ENCODE data around the gene GPC6.

GRCh38 chr13:93280688-93281087 lies 54.1 kb downstream of the GPC6 start:
- TF ChIP-seq GATA2 (IDR thresholded peaks at IDR 0.05; ENCODE audit: insufficient read depth, insufficient read length, low read depth, low read length) (no peak), POLR2A (IDR thresholded peaks at IDR 0.05; ENCODE audit: low read depth, low read length) (no peak), EZH2 (IDR thresholded peaks at IDR 0.05; ENCODE audit: borderline replicate concordance, low read depth, low read length, severe bottlenecking) (no peak), CTCF (IDR thresholded peaks at IDR 0.05; ENCODE audit: extremely low read depth in 1 of 2, insufficient read depth in 1 of 2, low read depth in 1 of 2, low read length in 2 of 2) (no peak), POLR2AphosphoS5 (IDR thresholded peaks at IDR 0.05; ENCODE audit: insufficient read depth, low read depth, low read length) (no peak), MYC (IDR thresholded peaks at IDR 0.05; ENCODE audit: low read depth, low read length) (no peak), MAX (IDR thresholded peaks at IDR 0.05; ENCODE audit: insufficient read depth, insufficient read length) (no peak)

All from endothelial cell of umbilical vein (primary cell).